GM15510 (cell line): ENCODE data around the gene FNDC8.

Experiments
- POLR2A ChIP-seq: IDR thresholded peaks from 3 replicates; pipeline ENCODE4 v1.6.1; 2011; ENCODE audit warnings: borderline replicate concordance; ENCODE audit not compliant: insufficient read length; ENCODE audit errors: extremely low read depth

FNDC8 gene

DNA sequence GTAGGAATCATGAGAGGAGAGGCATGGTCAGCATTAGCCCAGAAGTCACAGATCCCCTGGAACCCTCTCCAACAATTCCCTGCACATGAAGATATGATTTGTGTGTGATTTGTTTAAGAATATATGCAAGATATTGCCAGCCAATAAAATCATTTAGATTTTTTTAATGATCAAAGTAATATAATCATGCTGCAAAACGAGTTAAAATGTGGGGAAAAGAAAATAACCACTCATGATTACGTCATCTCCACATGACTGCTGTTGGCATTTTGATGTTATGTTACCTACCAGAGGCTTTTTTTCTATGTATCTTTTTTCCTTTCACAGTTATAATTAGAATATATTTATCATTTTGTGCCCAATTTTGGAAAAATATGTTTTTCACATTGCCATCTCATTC is 50.4 kb downstream of the FNDC8 start:
- TF ChIP-seq POLR2A = no peak

DNA sequence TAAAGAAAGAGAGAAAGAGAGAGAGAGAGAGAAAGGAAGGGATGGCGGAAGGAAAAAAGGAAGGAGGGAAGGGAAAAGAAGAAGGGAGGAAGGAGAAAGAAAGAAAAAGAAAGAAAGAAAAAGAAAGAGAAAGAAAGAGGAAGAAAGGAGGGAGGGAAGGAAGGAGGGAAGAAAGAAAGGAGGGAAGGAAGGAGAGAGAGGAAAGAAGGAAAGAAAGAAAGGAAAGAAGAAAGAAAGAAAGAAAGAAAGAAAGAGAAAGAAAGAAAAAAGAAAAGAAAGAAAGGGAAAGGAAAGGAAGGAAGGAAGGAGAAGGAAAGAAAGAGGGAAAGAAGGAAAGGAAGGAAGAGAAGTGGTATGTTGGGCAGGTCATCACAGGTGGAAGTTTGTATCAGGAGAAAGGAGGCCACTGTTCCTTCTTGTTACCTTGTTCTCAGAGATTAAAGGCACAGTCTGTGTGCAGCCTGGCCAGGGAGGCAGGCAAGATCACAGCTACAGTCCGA is 53.5 kb downstream of the FNDC8 start:
- TF ChIP-seq POLR2A = no peak

DNA sequence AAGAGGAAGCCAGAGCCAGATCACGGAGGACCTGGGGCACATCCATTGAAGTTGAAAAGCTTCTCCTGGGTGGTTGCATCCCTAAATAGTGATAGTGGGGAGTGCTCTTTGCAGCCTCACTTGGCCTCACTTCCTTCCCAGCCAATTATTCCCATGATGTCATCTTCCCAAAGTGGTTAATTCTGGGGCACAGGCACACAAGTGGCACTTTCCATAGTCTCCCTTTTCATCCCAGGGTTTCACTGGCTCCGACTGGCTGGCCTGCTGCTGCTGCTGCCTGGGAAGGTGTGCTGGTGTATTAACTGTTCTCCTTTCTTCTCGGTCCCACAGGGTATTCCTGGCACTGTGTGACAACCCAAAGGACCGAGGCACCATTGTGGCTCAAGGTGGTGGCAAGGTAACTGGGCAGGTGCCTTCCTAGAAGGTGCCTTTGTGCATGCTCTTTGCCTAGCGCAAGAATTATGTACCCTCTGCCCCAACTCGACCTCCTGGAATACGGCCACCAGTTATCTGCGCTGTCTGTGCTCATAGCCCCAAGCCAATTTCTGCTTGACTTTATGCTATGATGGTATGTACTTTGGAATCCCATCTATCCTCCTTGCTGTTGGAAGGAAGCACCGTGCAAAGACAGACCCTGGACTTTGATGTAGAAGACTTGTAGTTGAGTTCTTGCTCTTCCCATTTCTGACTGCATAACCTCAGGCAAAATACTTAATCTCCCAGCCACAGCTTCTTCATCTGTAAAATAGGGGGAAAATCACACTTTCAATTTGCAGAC is 54.4 kb downstream of the FNDC8 start:
- no peak for TF ChIP-seq POLR2A

- no peak for TF ChIP-seq POLR2A
These were observed 55.5 kb downstream of the FNDC8 start for GRCh38 chr17:35176897-35177296.
